GM23248 (cell line): ENCODE results near the gene ANKS3.

ENCODE experiments used
- EZH2 ChIP-seq: fragments of 200-600 bp; sonication (generic); IDR thresholded peaks from 2 replicates; pipeline ENCODE4 v1.6.1; 2018; ENCODE audit warnings: antibody characterized with exemption, mild to moderate bottlenecking; ENCODE audit not compliant: insufficient read depth, poor library complexity, severe bottlenecking
- EZH2phosphoT487 ChIP-seq: fragments of 200-600 bp; sonication (generic); IDR thresholded peaks from 2 replicates; pipeline ENCODE4 v1.6.1; 2018; ENCODE audit warnings: antibody characterized with exemption, moderate library complexity, mild to moderate bottlenecking, low read depth; ENCODE audit not compliant: insufficient read depth

GRCh38 chr16:4713663-4714501, 20.2 kb downstream of the ANKS3 start:
- no peak for TF ChIP-seq EZH2
- no peak for TF ChIP-seq EZH2phosphoT487
